H1 (cell line): ENCODE measurements around the gene TRIP11. TPM values are rescaled to one million over a fixed set of nuclear protein-coding genes. Genes with fewer than 3 reads are reported as not detected.

Experiments
- CTCF ChIA-PET: fragments of 300-600 bp; sonication (Branson Sonifier 250); formaldehyde crosslinking; loops from one replicate; lab custom pipeline; 2021; ENCODE audit not compliant: partially characterized antibody; lab: Charles Lee
- POLR2A ChIA-PET: fragments of 300-600 bp; sonication (Branson Sonifier 250); formaldehyde crosslinking; loops from one replicate; lab custom pipeline; 2021; ENCODE audit warnings: inconsistent platforms; ENCODE audit not compliant: partially characterized antibody; lab: Charles Lee
- DNase-seq, 2 experiments: peaks; one replicate each; pipeline versions ENCODE4 v3.0.0 to v3.0.0-alpha.2; 2010 to 2022; ENCODE audit warnings: low spot score in 2 of 2, low read depth in 1 of 2, mixed read lengths in 1 of 2
- FAIRE-seq: peaks from 2 replicates; lab custom pipeline; 2011; peaks lifted over from hg19 to GRCh38; lab: Jason Lieb, UNC
- H2AFZ ChIP-seq: 2 replicates; pipeline ENCODE4 v1.8.1; 2012; ENCODE audit warnings: low read length, inconsistent platforms
- H2AK5ac ChIP-seq: 2 replicates; pipeline ENCODE4 v1.6.1; 2013; ENCODE audit warnings: low read depth, low read length
- H2BK120ac ChIP-seq: replicated peaks from 2 replicates; pipeline ENCODE3; 2013; ENCODE audit warnings: low read depth, low read length, inconsistent platforms
- H2BK12ac ChIP-seq: 2 replicates; pipeline ENCODE4 v1.6.1; 2013; ENCODE audit warnings: low read depth, low read length
- H2BK15ac ChIP-seq: 2 replicates; pipeline ENCODE4 v1.6.1; 2013; ENCODE audit warnings: low read length
- H2BK20ac ChIP-seq: 2 replicates; pipeline ENCODE4 v1.6.1; 2013; ENCODE audit warnings: low read length
- H2BK5ac ChIP-seq: 2 replicates; pipeline ENCODE4 v1.6.1; 2013; ENCODE audit warnings: low read depth, low read length
- H3K14ac ChIP-seq: 2 replicates; pipeline ENCODE4 v1.6.1; 2013; ENCODE audit warnings: inconsistent platforms; ENCODE audit not compliant: insufficient read length
- H3K18ac ChIP-seq: 2 replicates; pipeline ENCODE4 v1.6.1; 2013; ENCODE audit warnings: low read length; ENCODE audit errors: extremely low read depth
- H3K23ac ChIP-seq: 2 replicates; pipeline ENCODE4 v1.6.1; 2013; ENCODE audit warnings: inconsistent platforms; ENCODE audit not compliant: insufficient read length
- H3K23me2 ChIP-seq: 2 replicates; pipeline ENCODE4 v1.6.1; 2013; ENCODE audit warnings: low read depth, low read length
- H3K27ac ChIP-seq: 2 replicates; pipeline ENCODE4 v1.6.1; 2011; ENCODE audit warnings: low read depth, low read length, inconsistent platforms
- H3K27me3 ChIP-seq, 4 experiments: replicated peaks in 1 of 4; 1 replicate in 1 of 4; 2 replicates in 3 of 4; pipeline versions ENCODE4 v1.6.1 to v1.8.1; 2011 to 2013; ENCODE audit warnings: low read length in 3 of 4, mild to moderate bottlenecking in 3 of 4, inconsistent platforms in 2 of 4, mixed read lengths in 2 of 4, moderate library complexity in 1 of 4; ENCODE audit not compliant: control insufficient read depth in 3 of 4, insufficient read depth in 3 of 4; ENCODE audit errors: extremely low read depth in 1 of 4
- H3K36me3 ChIP-seq, 4 experiments: 2 replicates each; pipeline versions ENCODE4 v1.6.1 to v1.8.1; 2011 to 2013; ENCODE audit warnings: mild to moderate bottlenecking in 4 of 4, low read length in 3 of 4, moderate library complexity in 2 of 4, control low read depth in 1 of 4, inconsistent platforms in 1 of 4; ENCODE audit not compliant: insufficient read depth in 4 of 4, control insufficient read depth in 2 of 4
- H3K4ac ChIP-seq: replicated peaks from 2 replicates; pipeline ENCODE3; 2013; ENCODE audit warnings: low read length, low read depth, mixed read lengths, inconsistent platforms; ENCODE audit not compliant: insufficient read length
- H3K4me1 ChIP-seq, 4 experiments: replicated peaks in 1 of 4; 1 replicate in 1 of 4; 2 replicates in 3 of 4; pipeline versions ENCODE4 v1.6.1 to v1.8.1; 2011 to 2013; ENCODE audit warnings: low read length in 3 of 4, inconsistent platforms in 2 of 4, mixed read lengths in 1 of 4; ENCODE audit not compliant: insufficient read depth in 4 of 4, control insufficient read depth in 3 of 4
- H3K4me2 ChIP-seq, 2 experiments: 2 replicates each; pipeline versions ENCODE4 v1.6.1 to v1.8.1; 2011 to 2013; ENCODE audit warnings: low read depth in 2 of 2, low read length in 2 of 2, control low read depth in 1 of 2, inconsistent platforms in 1 of 2, mild to moderate bottlenecking in 1 of 2; ENCODE audit not compliant: insufficient read depth in 1 of 2
- H3K4me3 ChIP-seq, 4 experiments: fragments of 200-600, 300-600 bp in 1 of 4; sonication (generic), shearing (Covaris generic), sonication (Bioruptor Twin) in 1 of 4; 2 replicates each; pipeline versions ENCODE4 v1.5.1 to v1.8.1; 2011 to 2016; ENCODE audit warnings: low read length in 4 of 4, low read depth in 3 of 4, control low read depth in 2 of 4, inconsistent platforms in 2 of 4, mild to moderate bottlenecking in 2 of 4, mixed read lengths in 1 of 4, moderate library complexity in 1 of 4; ENCODE audit not compliant: insufficient read depth in 2 of 4; ENCODE audit errors: extremely low read depth in 1 of 4
- H3K56ac ChIP-seq: replicated peaks from 2 replicates; pipeline ENCODE3; 2013; ENCODE audit warnings: low read depth, mild to moderate bottlenecking, mixed read lengths, low read length, inconsistent platforms; ENCODE audit not compliant: insufficient read length
- H3K79me1 ChIP-seq: 2 replicates; pipeline ENCODE4 v1.6.1; 2013; ENCODE audit warnings: low read depth, low read length, control low read depth
- H3K79me2 ChIP-seq, 2 experiments: 2 replicates each; pipeline versions ENCODE4 v1.6.1 to v1.8.1; 2012 to 2013; ENCODE audit warnings: low read length in 2 of 2, mild to moderate bottlenecking in 2 of 2, inconsistent platforms in 1 of 2; ENCODE audit not compliant: insufficient read depth in 2 of 2, control insufficient read depth in 1 of 2
- H3K9ac ChIP-seq, 4 experiments: replicated peaks in 1 of 4; 1 replicate in 1 of 4; 2 replicates in 3 of 4; pipeline versions ENCODE4 v1.6.1 to v1.8.1; 2011 to 2013; ENCODE audit warnings: low read depth in 3 of 4, low read length in 3 of 4, control low read depth in 2 of 4, mild to moderate bottlenecking in 2 of 4, moderate library complexity in 2 of 4, inconsistent platforms in 1 of 4; ENCODE audit errors: extremely low read depth in 1 of 4
- H3K9me3 ChIP-seq, 2 experiments: 2 replicates each; pipeline versions ENCODE4 v1.6.1 to v1.8.1; 2012 to 2013; ENCODE audit warnings: mild to moderate bottlenecking in 2 of 2, moderate library complexity in 2 of 2, control low read depth in 1 of 2, inconsistent platforms in 1 of 2, low read depth in 1 of 2, low read length in 1 of 2, mixed read lengths in 1 of 2; ENCODE audit not compliant: insufficient read depth in 2 of 2
- H4K20me1 ChIP-seq, 2 experiments: replicated peaks in 1 of 2; 2 replicates each; pipeline versions ENCODE3 to v1.8.1; 2011 to 2013; ENCODE audit warnings: inconsistent platforms in 2 of 2, low read length in 2 of 2, mild to moderate bottlenecking in 1 of 2; ENCODE audit not compliant: insufficient read depth in 2 of 2, control insufficient read depth in 1 of 2
- H4K5ac ChIP-seq: 2 replicates; pipeline ENCODE4 v1.6.1; 2013; ENCODE audit warnings: low read length, low read depth, mixed read lengths, inconsistent platforms; ENCODE audit not compliant: insufficient read length
- H4K8ac ChIP-seq: 2 replicates; pipeline ENCODE4 v1.8.0; 2013; ENCODE audit warnings: mild to moderate bottlenecking, moderate library complexity, low read length, inconsistent platforms; ENCODE audit not compliant: insufficient read depth; ENCODE audit errors: extremely low read depth
- H4K91ac ChIP-seq: replicated peaks from 2 replicates; pipeline ENCODE3; 2013; ENCODE audit warnings: low read length, mixed read lengths, inconsistent platforms; ENCODE audit not compliant: insufficient read length
- FOSL1 ChIP-seq: IDR thresholded peaks from 2 replicates; pipeline ENCODE4 v1.6.1; 2011; ENCODE audit warnings: mild to moderate bottlenecking, low read depth, low read length, moderate library complexity; ENCODE audit not compliant: insufficient read depth
- PHF8 ChIP-seq: fragments of 200-600 bp; sonication (generic); conservative IDR thresholded peaks from 2 replicates; pipeline ENCODE4 v1.7.1; 2012; ENCODE audit warnings: low read depth, mild to moderate bottlenecking, inconsistent platforms, low read length, moderate library complexity
- SP1 ChIP-seq: IDR thresholded peaks from 2 replicates; pipeline ENCODE4 v1.6.1; 2011; ENCODE audit warnings: low read depth, low read length
- YY1 ChIP-seq: IDR thresholded peaks from 2 replicates; pipeline ENCODE4 v1.6.1; 2011; ENCODE audit warnings: low read depth, mild to moderate bottlenecking, low read length
- WGBS, 2 experiments: shearing (Covaris generic) in 1 of 2; methylation state at CpG; one replicate each; pipeline versions ENCODE4 v1.1.6 to v1.1.7; 2013 to 2015; ENCODE audit warnings: low lambda C conversion rate in 2 of 2, mixed read lengths in 2 of 2, inconsistent platforms in 1 of 2, low coverage in 1 of 2, missing lambda C conversion rate in 1 of 2; ENCODE audit not compliant: insufficient replicate concordance in 2 of 2, insufficient coverage in 1 of 2, insufficient read length in 1 of 2; ENCODE audit errors: extremely low coverage in 1 of 2, missing lambda C conversion rate in 1 of 2; 5-methylcytosine and 5-hydroxymethylcytosine counted together
- polyA plus RNA-seq, 7 experiments: library from polyadenylated mRNA; depleted of rRNA in 3 of 7; stranded (reverse) in 5 of 7; unstranded in 2 of 7; fragments of >200 nt in 5 of 7; fragments of 200-250 nt in 2 of 7; gene quantifications; 1 replicate in 5 of 7; 2 replicates in 1 of 7; 4 replicates in 1 of 7; pipeline versions ENCODE4 v1.2.1 to v1.2.3, GENCODE V29; 2011 to 2013; ENCODE audit warnings: missing spikeins in 2 of 7, mixed read lengths in 2 of 7
- total RNA-seq: library from RNA; stranded (reverse); fragmentation: NEBNext Ultra II Directional; extraction: Animal tissue kit (Norgen Biotek cat#: 25700); gene quantifications from 2 replicates; pipeline ENCODE4 v1.2.1, GENCODE V29; 2021

The TRIP11 gene
- total and polyA plus RNA-seq, 2 of the 8 experiments (the other 6 are each of a cell fraction or from before 2014, with no cell fraction given), result 3.3 to 30.4 TPM

- H3K9me3 ChIP-seq, result no peaks in the 10 kb centered on the region
- no peaks in the 10 kb centered on the region for H3K27me3 ChIP-seq
- H2AFZ ChIP-seq, result no peak overlapping the region
- WGBS, 2 experiments, result 87% methylated on average over 5 of the region's 5 CpGs; no CpG with 5 or more reads in 1 of the 2 experiments
- H3K36me3 ChIP-seq, result no peaks in the 10 kb centered on the region
- POLR2A ChIA-PET, result interaction anchor here (0.6 kb wide), 1 partner anchor 8 kb away, joined by 3 read pairs; no protein-coding TSS in a partner anchor
- H2BK120ac ChIP-seq, result no peak overlapping the region
- H3K4me1 ChIP-seq, result 0 out of 7 replicates have a peak, but pooled peaks cover 0 to 3% (median 0%) of the 10 kb centered on the region in 4 experiments
- H2BK5ac ChIP-seq, result no peak overlapping the region
- TF ChIP-seq YY1 (no peak), PHF8 (no peak), SP1 (no peak), FOSL1 (no peak)
- no peak overlapping the region for H4K5ac ChIP-seq
- H4K20me1 ChIP-seq, result no peaks in the 10 kb centered on the region
- no peak overlapping the region for H3K14ac ChIP-seq
- no peak overlapping the region for H2BK20ac ChIP-seq
- CTCF ChIA-PET, result interaction anchor here (0.6 to 1.1 kb wide), 2 partner anchors 68 to 69 kb away, joined by 3 read pairs; no protein-coding TSS in a partner anchor
- no peak overlapping the region for H3K23ac ChIP-seq
- DNase-seq, result no peak
- no peak overlapping the region for H3K4ac ChIP-seq
- H3K9ac ChIP-seq, result no peak overlapping the region
- no peaks in the 10 kb centered on the region for H3K79me2 ChIP-seq
- no peak overlapping the region for H3K56ac ChIP-seq
- no peak overlapping the region for H3K4me3 ChIP-seq
- no peak overlapping the region for H4K91ac ChIP-seq
- H2BK12ac ChIP-seq, result no peak overlapping the region
- FAIRE-seq, result no peak
- no peaks in the 10 kb centered on the region for H3K23me2 ChIP-seq
- no peak overlapping the region for H3K18ac ChIP-seq
- H2AK5ac ChIP-seq, result no peak overlapping the region
- no peak overlapping the region for H3K4me2 ChIP-seq
- no peak overlapping the region for H3K27ac ChIP-seq
- H2BK15ac ChIP-seq, result no peak overlapping the region
- H3K79me1 ChIP-seq, result no peaks in the 10 kb centered on the region
- no peak overlapping the region; the same call in 1 of the 2 replicates for H4K8ac ChIP-seq
Measured at GRCh38 chr14:91927800-91928199, 112.1 kb downstream of the TRIP11 start.
